WERI-Rb-1 (cell line): ENCODE measurements around the gene IKZF2.

Experiments used
- DNase-seq: peaks from one replicate; pipeline ENCODE4 v3.0.0-alpha.2; 2020
- H3K27ac ChIP-seq: fragments of 250-450 bp; sonication (Bioruptor Pico); 2 replicates; pipeline ENCODE4 v1.5.1; 2020; ENCODE audit warnings: mild to moderate bottlenecking, moderate library complexity
- H3K27me3 ChIP-seq: fragments of 250-450 bp; sonication (Bioruptor Pico); 2 replicates; pipeline ENCODE4 v1.5.1; 2021; ENCODE audit warnings: mild to moderate bottlenecking, low read depth, moderate library complexity; ENCODE audit not compliant: insufficient read depth, severe bottlenecking
- H3K36me3 ChIP-seq: fragments of 250-450 bp; sonication (Bioruptor Pico); 2 replicates; pipeline ENCODE4 v1.5.1; 2020; ENCODE audit warnings: mild to moderate bottlenecking, moderate library complexity
- H3K4me3 ChIP-seq: 2 replicates; pipeline ENCODE4 v1.5.1; 2011; ENCODE audit warnings: low read depth, mild to moderate bottlenecking, control low read depth, low read length
- H3K9me3 ChIP-seq: fragments of 250-450 bp; sonication (Bioruptor Pico); 2 replicates; pipeline ENCODE4 v1.5.1; 2021; ENCODE audit warnings: mild to moderate bottlenecking, moderate library complexity; ENCODE audit not compliant: severe bottlenecking
- CTCF ChIP-seq: IDR thresholded peaks from 2 replicates; pipeline ENCODE4 v1.5.1; 2011; ENCODE audit warnings: low read depth, mild to moderate bottlenecking, control low read depth, inconsistent platforms, low read length

The IKZF2 gene

GRCh38 chr2:213161759-213162515, 10.5 kb upstream of the IKZF2 start:
- TF ChIP-seq CTCF, result no peak

GRCh38 chr2:213159768-213160167, 8.4 kb upstream of the IKZF2 start:
- H3K27me3 ChIP-seq, result no peaks in the 10 kb centered on the region
- no peaks in the 10 kb centered on the region for H3K36me3 ChIP-seq
- DNase-seq, result no peak
- H3K9me3 ChIP-seq, result no peaks in the 10 kb centered on the region
- no peak overlapping the region for H3K27ac ChIP-seq
- TF ChIP-seq CTCF, result no peak
- H3K4me3 ChIP-seq, result no peak overlapping the region

More at GRCh38 chr2:213161759-213162515, 10.5 kb upstream of the IKZF2 start:
- Histone ChIP-seq H3K9me3 (no peaks in the 10 kb centered on the region), H3K4me3 (no peak overlapping the region), H3K27ac (no peak overlapping the region), H3K27me3 (no peaks in the 10 kb centered on the region), H3K36me3 (no peaks in the 10 kb centered on the region)
- no peak for DNase-seq

- Histone ChIP-seq H3K4me3 (no peak overlapping the region), H3K27ac (no peak overlapping the region)
Observed at GRCh38 chr2:213157242-213157641, 5.8 kb upstream of the IKZF2 start.

GRCh38 chr2:213156717-213157116, 5.3 kb upstream of the IKZF2 start:
- Histone ChIP-seq H3K4me3 (no peak overlapping the region), H3K36me3 (peaks cover 4% of the 10 kb centered on the region), H3K9me3 (no peaks in the 10 kb centered on the region), H3K27me3 (no peaks in the 10 kb centered on the region), H3K27ac (no peak overlapping the region)
- DNase-seq, result no peak
- no peak for TF ChIP-seq CTCF

More at GRCh38 chr2:213157242-213157641, 5.8 kb upstream of the IKZF2 start:
- H3K27me3 ChIP-seq, result no peaks in the 10 kb centered on the region
- H3K36me3 ChIP-seq, result no peaks in the 10 kb centered on the region
- no peak for TF ChIP-seq CTCF
- H3K9me3 ChIP-seq, result no peaks in the 10 kb centered on the region
- no peak for DNase-seq

GRCh38 chr2:213152888-213153287, 1.5 kb upstream of the IKZF2 start:
- DNase-seq, result no peak
- no peak overlapping the region for H3K27ac ChIP-seq
- H3K36me3 ChIP-seq, result peaks cover 4% of the 10 kb centered on the region
- H3K27me3 ChIP-seq, result no peaks in the 10 kb centered on the region
- no peak for TF ChIP-seq CTCF
- no peaks in the 10 kb centered on the region for H3K9me3 ChIP-seq
- H3K4me3 ChIP-seq, result no peak overlapping the region
